Psoas muscle (tissue), 8 donors: ENCODE results near the gene F10. TPM values are rescaled to one million over a fixed set of nuclear protein-coding genes. Genes with fewer than 3 reads are reported as not detected.
"Not testable (repeated sequence)": the region's sequence is repeated elsewhere in the genome, so short reads cannot be mapped to it uniquely, and the experiment has no call there.

Experiments used
- ATAC-seq, 4 donors: fragments of 200-7000 bp; cut with Tn5 transposase; one replicate each; pipeline ENCODE4 v1.9.1; 2020; ENCODE audit warnings: moderate library complexity in 3 of 4, mild to moderate bottlenecking in 2 of 4
- DNase-seq, 2 donors: peaks; one replicate each; pipeline ENCODE4 v3.0.0-alpha.2; 2020
- H3K27ac ChIP-seq: fragments of 200-600 bp; one replicate; pipeline ENCODE4 v1.8.0; 2022
- H3K27me3 ChIP-seq, 3 donors: fragments of 200-600 bp in 1 of 3; one replicate each; pipeline versions ENCODE4 v1.6.1 to v1.8.0; 2013 to 2022; ENCODE audit warnings: low read length in 2 of 3, mild to moderate bottlenecking in 2 of 3, moderate library complexity in 1 of 3; ENCODE audit not compliant: insufficient read depth in 3 of 3
- H3K36me3 ChIP-seq, 2 donors: fragments of 200-600 bp in 1 of 2; one replicate each; pipeline versions ENCODE4 v1.6.1 to v1.8.0; 2013 to 2022; ENCODE audit warnings: low read depth in 1 of 2, mild to moderate bottlenecking in 1 of 2, moderate library complexity in 1 of 2; ENCODE audit not compliant: insufficient read depth in 1 of 2
- H3K4me1 ChIP-seq: fragments of 200-600 bp; one replicate; pipeline ENCODE4 v1.8.0; 2022
- H3K4me3 ChIP-seq: fragments of 200-600 bp; one replicate; pipeline ENCODE4 v1.8.0; 2022; ENCODE audit warnings: mild to moderate bottlenecking
- H3K9me3 ChIP-seq: fragments of 200-600 bp; one replicate; pipeline ENCODE4 v1.8.0; 2022
- WGBS, 3 donors: extraction: QIAGEN DNeasy Blood & Tissue Kit; methylation state at CpG; one replicate each; pipeline versions ENCODE4 v1.1.6 to v1.1.7; 2013; 5-methylcytosine and 5-hydroxymethylcytosine counted together
- intact Hi-C, 2 donors: fragments of 100-400 bp; cut with DNase I; formaldehyde crosslinking; loops; one replicate each; pipeline versions ENCODE4 v1.11.0 to v1.14.2; 2022
- polyA plus RNA-seq, 3 donors: library from polyadenylated mRNA; stranded (reverse); fragments of 200-250 nt; gene quantifications; one replicate each; pipeline ENCODE4 v1.2.3, GENCODE V29; 2013
- total RNA-seq, 4 donors: library from RNA; stranded (reverse); fragmentation: NEBNext Ultra II Directional in 2 of 4; extraction: Animal tissue kit (Norgen Biotek cat#: 25700) in 2 of 4; gene quantifications; one replicate each; pipeline versions ENCODE4 v1.2.1 to v1.2.4, GENCODE V29; 2021 to 2023
- TF ChIP-seq, protein P1 (sequence below): fragments of 200-600 bp; IDR thresholded peaks from one replicate; pipeline ENCODE4 v1.8.0; 2022; ENCODE audit warnings: antibody characterized with exemption
- donor health status: healthy with polysubstance abuse.
- donor health status: DM: no; HTN: no; CAD: no; lungs with moderate emphysema.
- donor health status: Bipolar disorder and iron deficiency.
- donor health status: healthy.
- donor health status: DM: yes; HTN: yes; CAD: no.
- donor health status: DM: no; HTN: no; CAD: no.
- donor health status: DM: no; HTN: no; CAD: no.
- donor health status: DM: yes; HTN: yes; CAD: no.

F10 gene
- total and polyA plus RNA-seq, 7 donors, result 0.63 to 4.9 (median 1.5) TPM

DNA sequence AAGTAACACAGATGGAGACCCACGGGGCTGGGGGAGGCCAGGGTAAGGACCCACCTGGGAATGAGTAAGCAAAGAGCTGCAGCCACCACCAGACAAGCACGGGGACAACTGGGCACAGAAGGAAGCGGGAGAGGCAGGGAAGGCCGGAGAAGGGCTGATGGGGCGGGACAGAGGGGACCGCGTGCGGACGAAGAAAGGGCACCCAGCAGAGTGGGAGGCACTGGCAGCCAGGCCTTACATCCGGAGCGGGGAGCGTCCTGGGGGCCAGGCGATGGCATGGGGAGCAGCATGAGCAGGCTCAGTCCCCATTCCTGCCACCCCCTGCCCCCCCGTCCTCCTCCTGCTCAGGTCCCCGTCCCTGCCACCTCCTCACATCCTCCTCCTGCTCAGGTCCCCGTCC, 38.8 kb downstream of the F10 start:
- intact Hi-C loops, result no loop called here
- Histone ChIP-seq H3K27me3 (peaks cover 0 to 12% (median 8%) of the 10 kb centered on the region in 3 donors), H3K36me3 (no peaks in the 10 kb centered on the region), H3K4me1 (no peaks in the 10 kb centered on the region), H3K4me3 (no peak overlapping the region), H3K27ac (no peak overlapping the region), H3K9me3 (no peaks in the 10 kb centered on the region)
- ATAC-seq (no peak), DNase-seq (no peak)
- TF ChIP-seq, protein P1, sequence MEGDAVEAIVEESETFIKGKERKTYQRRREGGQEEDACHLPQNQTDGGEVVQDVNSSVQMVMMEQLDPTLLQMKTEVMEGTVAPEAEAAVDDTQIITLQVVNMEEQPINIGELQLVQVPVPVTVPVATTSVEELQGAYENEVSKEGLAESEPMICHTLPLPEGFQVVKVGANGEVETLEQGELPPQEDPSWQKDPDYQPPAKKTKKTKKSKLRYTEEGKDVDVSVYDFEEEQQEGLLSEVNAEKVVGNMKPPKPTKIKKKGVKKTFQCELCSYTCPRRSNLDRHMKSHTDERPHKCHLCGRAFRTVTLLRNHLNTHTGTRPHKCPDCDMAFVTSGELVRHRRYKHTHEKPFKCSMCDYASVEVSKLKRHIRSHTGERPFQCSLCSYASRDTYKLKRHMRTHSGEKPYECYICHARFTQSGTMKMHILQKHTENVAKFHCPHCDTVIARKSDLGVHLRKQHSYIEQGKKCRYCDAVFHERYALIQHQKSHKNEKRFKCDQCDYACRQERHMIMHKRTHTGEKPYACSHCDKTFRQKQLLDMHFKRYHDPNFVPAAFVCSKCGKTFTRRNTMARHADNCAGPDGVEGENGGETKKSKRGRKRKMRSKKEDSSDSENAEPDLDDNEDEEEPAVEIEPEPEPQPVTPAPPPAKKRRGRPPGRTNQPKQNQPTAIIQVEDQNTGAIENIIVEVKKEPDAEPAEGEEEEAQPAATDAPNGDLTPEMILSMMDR, result no peak
- 29 to 45% (median 33%) methylated on average over 8 to 16 of the region's 16 CpGs for WGBS, 3 donors

DNA sequence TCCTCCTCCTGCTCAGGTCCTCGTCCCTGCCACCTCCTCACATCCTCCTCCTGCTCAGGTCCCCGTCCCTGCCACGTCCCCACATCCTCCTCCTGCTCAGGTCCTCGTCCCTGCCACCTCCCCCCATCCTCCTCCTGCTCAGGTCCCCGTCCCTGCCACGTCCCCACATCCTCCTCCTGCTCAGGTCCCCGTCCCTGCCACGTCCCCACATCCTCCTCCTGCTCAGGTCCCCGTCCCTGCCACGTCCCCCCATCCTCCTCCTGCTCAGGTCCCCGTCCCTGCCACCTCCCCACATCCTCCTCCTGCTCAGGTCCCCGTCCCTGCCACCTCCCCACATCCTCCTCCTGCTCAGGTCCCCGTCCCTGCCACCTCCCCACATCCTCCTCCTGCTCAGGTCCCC, 39.4 kb downstream of the F10 start:
- H3K9me3 ChIP-seq, ATAC-seq, H3K4me1 ChIP-seq, DNase-seq, intact Hi-C loops, H3K27ac ChIP-seq, H3K36me3 ChIP-seq, H3K4me3 ChIP-seq: not testable (repeated sequence)
- H3K27me3 ChIP-seq, result peaks cover 0 to 12% (median 8%) of the 10 kb centered on the region in 3 donors
- 36 to 39% (median 37%) methylated on average over 7 to 11 of the region's 13 CpGs for WGBS, 3 donors

- H3K27ac ChIP-seq, result no peak overlapping the region
- H3K27me3 ChIP-seq, result peaks cover 0 to 12% (median 8%) of the 10 kb centered on the region in 3 donors
- TF ChIP-seq, protein P1, result no peak
- H3K9me3 ChIP-seq, result no peaks in the 10 kb centered on the region
- DNase-seq, result no peak
- intact Hi-C loops, result no loop called here
- WGBS, 3 donors, result 12 to 13% (median 13%) methylated on average over 25 of the region's 25 CpGs
- H3K36me3 ChIP-seq, result no peaks in the 10 kb centered on the region
- no peaks in the 10 kb centered on the region for H3K4me1 ChIP-seq
- H3K4me3 ChIP-seq, result no peak overlapping the region
- ATAC-seq, result no peak
These were observed 40.4 kb downstream of the F10 start for GRCh38 chr13:113162783-113163685.

GRCh38 chr13:113164492-113164891, 41.9 kb downstream of the F10 start:
- DNase-seq (no peak), ATAC-seq (no peak)
- 84% methylated on average over 12 of the region's 12 CpGs for WGBS, 3 donors
- Histone ChIP-seq H3K27me3 (peaks cover 0 to 12% (median 8%) of the 10 kb centered on the region in 3 donors), H3K4me3 (no peak overlapping the region), H3K9me3 (no peaks in the 10 kb centered on the region), H3K27ac (no peak overlapping the region), H3K36me3 (peaks cover 0 to 7% of the 10 kb centered on the region in 2 donors), H3K4me1 (no peaks in the 10 kb centered on the region)
- intact Hi-C loops, result no loop called here
- TF ChIP-seq, protein P1, result no peak

- Histone ChIP-seq H3K4me1 (no peaks in the 10 kb centered on the region), H3K36me3 (peaks cover 0 to 15% of the 10 kb centered on the region in 2 donors), H3K9me3 (no peaks in the 10 kb centered on the region), H3K27me3 (peaks cover 0 to 12% (median 8%) of the 10 kb centered on the region in 3 donors), H3K27ac (no peak overlapping the region), H3K4me3 (no peak overlapping the region)
- TF ChIP-seq, protein P1, result no peak
- DNase-seq (no peak), ATAC-seq (no peak)
- intact Hi-C loops, result no loop called here
- WGBS, 3 donors, result 85 to 90% (median 87%) methylated on average over 10 of the region's 10 CpGs
These were observed 43.7 kb downstream of the F10 start for GRCh38 chr13:113166266-113166665.
